ENCODE data around the gene RNU11. TPM values are rescaled to one million over a fixed set of nuclear protein-coding genes. Genes with fewer than 3 reads are reported as not detected.
"Not testable (repeated sequence)": the region's sequence is repeated elsewhere in the genome, so short reads cannot be mapped to it uniquely, and the experiment has no call there.

The RNU11 gene
- total RNA-seq, 2 experiments from 2014 or later = not detected

- Mint-ChIP-seq H3K36me3 (ENCODE audit: low read depth) (peaks cover 4% of the 10 kb centered on the region), H3K4me1 (ENCODE audit: low read depth) (peaks cover 44% of the 10 kb centered on the region), H3K4me3 (peak within 1 kb of the TSS; percentile 96), H3K9me3 (no peaks in the 10 kb centered on the region), H3K27ac (peak within 1 kb of the TSS; percentile 94), H3K27me3 (ENCODE audit: low read depth) (no peaks in the 10 kb centered on the region)
- intact Hi-C loops (cut with micrococcal nuclease) = loop anchor here (1.0 to 5.0 kb wide), 9 partner anchors 25 to 538 kb away; partner anchors contain the start of genes GMEB1, MED18, SRSF4 and TRNAU1AP
- peak; percentile 93 for DNase-seq
- CTCF ChIA-PET = interaction anchor here (0.7 to 3.0 kb wide), 4 partner anchors 26 to 241 kb away, joined by 4 to 11 read pairs (median 6); partner anchors contain the start of genes GMEB1 and YTHDF2
Observed at GRCh38 chr1:28642847-28643635, 5.4 kb upstream of the RNU11 start, which contains the start of gene TAF12. TAF12 (minus strand) TSS chr1:28643067; CDS start chr1:28622081, 20,986 bp downstream.

- Mint-ChIP-seq H3K4me3 (peak overlapping the region; percentile 96), H3K9me3 (no peaks in the 10 kb centered on the region), H3K27me3 (ENCODE audit: low read depth) (no peaks in the 10 kb centered on the region), H3K4me1 (ENCODE audit: low read depth) (peaks cover 52% of the 10 kb centered on the region), H3K27ac (peak overlapping the region; percentile 94), H3K36me3 (ENCODE audit: low read depth) (peaks cover 6% of the 10 kb centered on the region)
- intact Hi-C loops (cut with micrococcal nuclease) = loop anchor here (5.0 kb wide), 1 partner anchor 113 kb away; no protein-coding TSS in a partner anchor
- DNase-seq = no peak
- CTCF ChIA-PET = interaction anchor here (3.0 kb wide), 1 partner anchor 92 kb away, joined by 11 read pairs; the partner anchor contains the start of gene YTHDF2
Observed at GRCh38 chr1:28644494-28644893, 3.9 kb upstream of the RNU11 start.

GRCh38 chr1:28645406-28645805 is 3.0 kb upstream of the RNU11 start:
- intact Hi-C loops (cut with micrococcal nuclease); H3K4me3 Mint-ChIP-seq; H3K36me3 Mint-ChIP-seq (ENCODE audit: low read depth); DNase-seq; H3K27me3 Mint-ChIP-seq (ENCODE audit: low read depth); H3K9me3 Mint-ChIP-seq; H3K27ac Mint-ChIP-seq: not testable (repeated sequence)
- CTCF ChIA-PET = interaction anchor here (0.7 to 1.2 kb wide), 2 partner anchors 47 to 91 kb away, joined by 3 read pairs; partner anchors contain the start of gene YTHDF2
- H3K4me1 Mint-ChIP-seq (ENCODE audit: low read depth) = peaks cover 46% of the 10 kb centered on the region

GRCh38 chr1:28646040-28646439 is 2.4 kb upstream of the RNU11 start:
- H3K36me3 Mint-ChIP-seq (ENCODE audit: low read depth) = peaks cover 4% of the 10 kb centered on the region
- intact Hi-C loops (cut with micrococcal nuclease) = no loop called here
- peak overlapping the region; percentile 38 for H3K27ac Mint-ChIP-seq
- peaks cover 40% of the 10 kb centered on the region for H3K4me1 Mint-ChIP-seq (ENCODE audit: low read depth)
- no peaks in the 10 kb centered on the region for H3K27me3 Mint-ChIP-seq (ENCODE audit: low read depth)
- H3K4me3 Mint-ChIP-seq = peak overlapping the region; percentile 13
- no peak for DNase-seq
- no peaks in the 10 kb centered on the region for H3K9me3 Mint-ChIP-seq
- CTCF ChIA-PET = interaction anchor here (0.7 to 1.2 kb wide), 2 partner anchors 47 to 91 kb away, joined by 3 read pairs; partner anchors contain the start of gene YTHDF2

- peak; percentile 93 for DNase-seq
- intact Hi-C loops (cut with micrococcal nuclease) = loop anchor here (1.0 to 2.0 kb wide), 8 partner anchors 20 to 534 kb away; partner anchors contain the start of genes GMEB1 and YTHDF2
- Mint-ChIP-seq H3K4me1 (ENCODE audit: low read depth) (peaks cover 28% of the 10 kb centered on the region), H3K36me3 (ENCODE audit: low read depth) (peaks cover 4% of the 10 kb centered on the region), H3K4me3 (peak overlapping the region; percentile 92), H3K27me3 (ENCODE audit: low read depth) (no peaks in the 10 kb centered on the region), H3K9me3 (no peaks in the 10 kb centered on the region), H3K27ac (peak overlapping the region; percentile 99)
- CTCF ChIA-PET = interaction anchor here (0.9 to 1.1 kb wide), 2 partner anchors 127 to 138 kb away, joined by 3 read pairs; no protein-coding TSS in a partner anchor
Observed at GRCh38 chr1:28648008-28648473, 359 bp upstream of the RNU11 start.

- H3K9me3 Mint-ChIP-seq; H3K27me3 Mint-ChIP-seq (ENCODE audit: low read depth); H3K4me1 Mint-ChIP-seq (ENCODE audit: low read depth); intact Hi-C loops (cut with micrococcal nuclease); DNase-seq; H3K4me3 Mint-ChIP-seq; H3K36me3 Mint-ChIP-seq (ENCODE audit: low read depth); CTCF ChIA-PET; H3K27ac Mint-ChIP-seq: not testable (repeated sequence)
Observed at GRCh38 chr1:28653063-28653462, 4.7 kb downstream of the RNU11 start.

- H3K9me3 Mint-ChIP-seq; H3K27ac Mint-ChIP-seq; CTCF ChIA-PET; H3K36me3 Mint-ChIP-seq (ENCODE audit: low read depth); H3K4me3 Mint-ChIP-seq; H3K27me3 Mint-ChIP-seq (ENCODE audit: low read depth); H3K4me1 Mint-ChIP-seq (ENCODE audit: low read depth): not testable (repeated sequence)
- intact Hi-C loops (cut with micrococcal nuclease) = loop anchor here (1.0 kb wide), 1 partner anchor 295 kb away; no protein-coding TSS in a partner anchor
- DNase-seq = peak; percentile 43
Observed at GRCh38 chr1:28653870-28654269, 5.5 kb downstream of the RNU11 start.

GRCh38 chr1:28655448-28656311 is 7.3 kb downstream of the RNU11 start:
- H3K4me1 Mint-ChIP-seq (ENCODE audit: low read depth); DNase-seq; H3K27ac Mint-ChIP-seq; H3K36me3 Mint-ChIP-seq (ENCODE audit: low read depth); H3K9me3 Mint-ChIP-seq; H3K27me3 Mint-ChIP-seq (ENCODE audit: low read depth); H3K4me3 Mint-ChIP-seq; intact Hi-C loops (cut with micrococcal nuclease); CTCF ChIA-PET: not testable (repeated sequence)

GRCh38 chr1:28656335-28656734 is 7.9 kb downstream of the RNU11 start:
- Mint-ChIP-seq H3K4me1 (ENCODE audit: low read depth) (no peaks in the 10 kb centered on the region), H3K27ac (no peak overlapping the region), H3K36me3 (ENCODE audit: low read depth) (no peaks in the 10 kb centered on the region), H3K4me3 (no peak overlapping the region), H3K9me3 (no peaks in the 10 kb centered on the region), H3K27me3 (ENCODE audit: low read depth) (no peaks in the 10 kb centered on the region)
- DNase-seq = no peak
- intact Hi-C loops (cut with micrococcal nuclease) = no loop called here
- CTCF ChIA-PET = no interaction called here

- H3K4me1 Mint-ChIP-seq (ENCODE audit: low read depth) = peaks cover 8% of the 10 kb centered on the region
- no peak overlapping the region for H3K27ac Mint-ChIP-seq
- H3K36me3 Mint-ChIP-seq (ENCODE audit: low read depth) = no peaks in the 10 kb centered on the region
- intact Hi-C loops (cut with micrococcal nuclease) = no loop called here
- no peak overlapping the region for H3K4me3 Mint-ChIP-seq
- no peaks in the 10 kb centered on the region for H3K9me3 Mint-ChIP-seq
- CTCF ChIA-PET = no interaction called here
- no peak for DNase-seq
- H3K27me3 Mint-ChIP-seq (ENCODE audit: low read depth) = no peaks in the 10 kb centered on the region
Observed at GRCh38 chr1:28663871-28664470, 15.6 kb downstream of the RNU11 start.

- H3K27me3 Mint-ChIP-seq (ENCODE audit: low read depth) = no peaks in the 10 kb centered on the region
- intact Hi-C loops (cut with micrococcal nuclease) = loop anchor here (5.0 kb wide), 1 partner anchor 420 kb away; no protein-coding TSS in a partner anchor
- DNase-seq = no peak
- CTCF ChIA-PET = no interaction called here
- H3K4me1 Mint-ChIP-seq (ENCODE audit: low read depth) = peaks cover 11% of the 10 kb centered on the region
- peak overlapping the region; percentile 59 for H3K27ac Mint-ChIP-seq
- no peak overlapping the region for H3K4me3 Mint-ChIP-seq
- H3K9me3 Mint-ChIP-seq = no peaks in the 10 kb centered on the region
- H3K36me3 Mint-ChIP-seq (ENCODE audit: low read depth) = no peaks in the 10 kb centered on the region
Observed at GRCh38 chr1:28666806-28667205, 18.4 kb downstream of the RNU11 start.

All from activated naive CD4-positive, alpha-beta T cell treated with anti-CD3 and anti-CD28 coated beads for 36 hours (primary cell).